Vagina (tissue), 2 donors: ENCODE results near the gene SUPT3H.

Experiments used
- CTCF ChIP-seq, 3 experiments: fragments of 450-650 bp in 2 of 3; fragments of 200-600 bp in 1 of 3; sonication (generic) in 1 of 3; IDR thresholded peaks; one replicate each; pipeline ENCODE4 v1.5.1; 2017 to 2019; ENCODE audit warnings: antibody characterized with exemption in 3 of 3, mild to moderate bottlenecking in 2 of 3, moderate library complexity in 2 of 3
- POLR2AphosphoS5 ChIP-seq, 2 donors: sonication (generic); formaldehyde crosslinking; IDR thresholded peaks; one replicate each; pipeline ENCODE4 v1.9.0; 2017; ENCODE audit warnings: antibody characterized with exemption in 2 of 2, mild to moderate bottlenecking in 2 of 2, low read depth in 1 of 2; ENCODE audit not compliant: insufficient read depth in 1 of 2

GRCh38 chr6:45184040-45184439, 193.7 kb downstream of the SUPT3H start:
- TF ChIP-seq CTCF (IDR thresholded peaks at IDR 0.05) = no peak
- TF ChIP-seq POLR2AphosphoS5 (IDR thresholded peaks at IDR 0.05; ENCODE audit: insufficient read depth in 1 of 2, low read depth in 1 of 2) = no peak
